GM21360 (cell line): Measurements from ENCODE around the gene STPG4.
"Not testable (repeated sequence)": the region's sequence is repeated elsewhere in the genome, so short reads cannot be mapped to it uniquely, and the experiment has no call there.

ENCODE experiments used
- ATAC-seq: cut with Tn5 transposase; IDR thresholded peaks from one replicate; pipeline ENCODE4 v1.9.1; 2021; ENCODE audit warnings: mild to moderate bottlenecking, moderate library complexity; ENCODE audit not compliant: unreplicated experiment

The STPG4 gene

DNA sequence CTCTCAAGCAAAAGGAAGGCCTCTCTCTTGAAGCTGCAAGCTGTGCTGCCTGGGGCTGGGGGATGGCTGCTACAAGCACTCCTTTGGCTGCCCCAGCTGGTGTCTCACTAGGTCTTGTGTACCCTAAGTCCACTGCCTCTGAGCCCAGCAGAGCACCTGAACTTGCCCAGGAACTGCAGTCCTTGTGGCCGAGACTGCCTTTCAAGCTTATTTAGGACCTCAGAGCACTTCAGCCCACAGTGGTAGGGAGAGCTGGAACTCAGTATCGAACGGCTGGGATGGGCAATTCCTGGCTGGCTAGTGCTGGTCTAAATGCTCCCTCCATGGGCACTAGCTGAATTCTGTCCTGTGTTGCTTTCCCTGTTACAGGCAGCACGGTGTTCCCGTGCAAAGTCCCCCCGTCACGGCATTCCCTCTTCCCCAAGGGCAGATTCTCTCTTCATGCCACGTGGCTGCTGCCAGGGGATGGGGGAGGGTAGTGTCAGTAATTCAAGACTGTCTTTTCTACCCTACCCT, 25.9 kb downstream of the STPG4 start:
- no peak for ATAC-seq

- ATAC-seq, result no peak
These were observed 26.4 kb downstream of the STPG4 start for GRCh38 chr2:47128705-47129104.

- no peak for ATAC-seq
These were observed 27.1 kb downstream of the STPG4 start for GRCh38 chr2:47127862-47128543.

GRCh38 chr2:47126783-47127182, 28.3 kb downstream of the STPG4 start:
- no peak for ATAC-seq

DNA sequence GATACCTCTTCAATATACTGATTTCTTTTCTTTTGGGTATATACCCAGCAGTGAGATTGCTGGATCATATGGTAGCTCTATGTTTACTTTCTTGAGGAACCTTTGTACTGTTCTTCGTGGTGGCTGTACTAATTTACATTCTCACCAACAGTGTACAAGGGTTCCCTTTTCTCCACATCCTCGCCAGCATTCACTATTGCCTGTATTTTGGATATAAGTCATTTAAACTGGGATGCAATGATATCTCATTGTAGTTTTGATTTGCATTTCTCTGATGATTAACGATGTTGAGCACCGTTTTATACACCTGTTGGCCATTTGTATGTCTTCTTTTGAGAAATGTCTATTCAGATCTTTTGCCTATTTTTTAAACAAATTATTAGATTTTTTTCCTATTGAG, 30.4 kb downstream of the STPG4 start:
- ATAC-seq, result not testable (repeated sequence)

DNA sequence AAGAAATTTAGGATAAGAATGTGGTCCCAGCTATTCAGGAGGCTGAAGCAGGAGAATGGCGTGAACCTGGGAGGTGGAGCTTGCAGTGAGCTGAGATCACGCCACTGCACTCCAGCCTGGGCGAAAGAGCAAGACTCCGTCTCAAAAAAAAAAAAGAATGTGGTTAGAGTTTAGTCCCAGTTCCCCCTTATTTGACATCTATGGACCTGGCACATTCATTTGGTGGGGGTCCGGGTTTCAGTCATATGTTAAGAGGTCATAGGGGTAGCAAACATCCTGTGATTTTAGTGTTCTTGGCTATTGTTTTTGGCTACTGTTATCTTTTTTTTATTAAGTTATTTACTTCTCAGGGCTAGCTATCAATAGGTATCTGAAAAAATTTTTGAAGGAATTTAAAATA, 34.7 kb downstream of the STPG4 start:
- not testable (repeated sequence) for ATAC-seq

DNA sequence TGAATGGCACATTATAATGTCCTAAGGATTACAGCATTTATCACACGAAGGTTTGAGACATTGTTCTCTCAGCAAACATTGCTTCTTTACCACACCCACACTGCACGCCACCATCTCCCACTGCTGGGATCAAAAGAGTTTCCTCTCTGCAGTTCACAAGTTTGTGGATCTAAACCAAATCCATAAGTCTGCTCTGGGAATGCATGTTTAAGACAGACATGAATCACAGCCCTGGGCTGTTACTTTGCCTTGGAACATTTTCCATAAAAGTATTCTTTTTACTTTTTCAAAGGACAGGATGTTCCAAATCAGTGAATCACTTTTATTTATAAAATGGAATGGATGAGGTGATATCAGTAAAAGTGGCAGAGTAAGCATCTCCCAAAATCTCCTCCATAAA, 36.1 kb downstream of the STPG4 start:
- no peak for ATAC-seq

DNA sequence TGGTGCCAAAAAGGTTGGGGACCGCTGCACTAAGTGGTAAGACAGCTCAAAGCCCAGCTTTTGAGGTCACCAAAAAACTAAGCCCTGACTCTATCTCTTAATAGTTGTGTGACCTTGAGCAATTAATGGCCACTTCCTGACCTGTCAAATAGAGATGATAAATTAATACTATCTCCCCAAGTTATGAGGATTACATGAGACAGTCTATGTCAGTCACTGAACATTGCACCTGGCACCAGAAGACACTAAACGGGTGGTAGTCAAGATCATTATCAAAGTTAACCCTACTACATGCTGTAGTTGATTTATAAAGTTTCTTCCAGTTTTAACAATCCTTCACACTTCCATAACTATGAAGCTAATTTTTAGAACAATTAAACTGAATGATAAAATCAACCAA, 36.5 kb downstream of the STPG4 start:
- ATAC-seq, result no peak

DNA sequence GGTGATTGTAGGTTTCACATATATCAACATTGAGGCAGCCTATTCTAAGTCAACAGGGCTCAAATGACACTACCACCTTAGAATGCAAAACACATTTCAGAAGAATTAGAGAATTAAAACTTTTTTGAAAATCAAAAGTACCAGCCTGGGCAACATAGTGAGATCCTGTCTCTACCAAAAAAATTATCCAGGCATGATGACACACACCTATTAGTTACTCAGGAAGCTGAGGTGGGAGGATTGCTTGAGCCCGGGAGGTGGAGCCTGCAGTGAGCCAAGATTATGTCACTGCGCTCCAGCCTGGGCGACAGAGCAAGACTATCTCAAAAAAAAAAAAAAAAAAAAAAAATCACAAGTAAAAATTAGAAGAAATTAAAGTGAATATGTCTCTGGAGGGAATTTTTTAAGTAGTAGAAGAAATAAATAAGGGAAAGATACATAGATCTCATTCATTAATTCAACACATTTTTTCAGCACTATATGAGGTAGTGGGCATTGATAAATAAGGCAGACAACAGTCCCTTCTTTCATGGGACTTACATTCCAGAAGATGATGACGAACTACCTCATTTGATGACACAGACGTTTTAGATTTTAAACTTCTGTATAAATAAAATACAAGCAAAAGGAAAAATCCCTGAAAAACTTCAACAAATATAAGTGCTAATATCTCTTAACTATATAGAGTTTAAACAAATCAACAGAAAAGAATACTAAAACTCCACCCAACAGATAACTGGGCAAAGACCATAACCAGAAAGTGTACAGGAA, 42.3 kb downstream of the STPG4 start:
- ATAC-seq, result no peak

DNA sequence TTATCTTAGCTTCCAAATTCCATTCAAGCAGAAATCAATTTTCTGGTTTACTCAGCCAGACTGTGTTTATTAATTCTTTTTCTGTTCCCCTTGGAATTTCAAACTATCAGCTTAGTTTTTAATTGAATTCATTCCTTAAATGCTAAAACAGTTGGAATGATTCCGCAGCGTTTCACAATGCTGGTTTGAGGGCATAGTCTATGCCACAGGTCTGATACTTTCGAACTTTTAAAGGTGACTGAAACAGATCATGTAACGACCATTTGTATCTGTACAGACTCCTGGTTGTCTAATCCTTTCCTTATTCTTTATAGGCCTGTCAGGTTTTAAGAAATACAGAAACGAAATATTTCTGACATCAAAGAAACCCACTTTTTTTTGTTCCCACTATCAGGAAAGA, 45.4 kb downstream of the STPG4 start:
- no peak for ATAC-seq

DNA sequence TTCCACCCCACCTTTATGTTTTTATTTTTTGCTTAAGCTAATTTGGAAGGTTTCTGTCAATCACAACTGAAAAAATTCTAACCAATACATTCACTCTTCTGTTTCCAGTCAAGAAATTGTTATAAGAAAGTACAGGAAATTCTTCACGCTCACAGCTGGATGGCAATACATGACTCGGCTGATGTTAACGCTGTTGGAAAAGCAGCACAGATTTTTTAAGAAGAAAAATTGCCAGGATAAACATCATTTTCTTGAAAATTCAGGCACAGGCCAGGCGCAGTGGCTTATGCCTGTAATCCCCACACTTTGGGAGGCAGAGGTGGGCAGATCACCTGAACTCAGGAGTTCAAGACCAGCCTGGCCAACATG, 46.1 kb downstream of the STPG4 start:
- no peak for ATAC-seq

- not testable (repeated sequence) for ATAC-seq
These were observed 46.7 kb downstream of the STPG4 start for GRCh38 chr2:47108267-47109006.

GRCh38 chr2:47107201-47107600, 47.9 kb downstream of the STPG4 start:
- ATAC-seq, result not testable (repeated sequence)

- ATAC-seq, result not testable (repeated sequence)
These were observed 48.9 kb downstream of the STPG4 start for GRCh38 chr2:47106231-47106630.

DNA sequence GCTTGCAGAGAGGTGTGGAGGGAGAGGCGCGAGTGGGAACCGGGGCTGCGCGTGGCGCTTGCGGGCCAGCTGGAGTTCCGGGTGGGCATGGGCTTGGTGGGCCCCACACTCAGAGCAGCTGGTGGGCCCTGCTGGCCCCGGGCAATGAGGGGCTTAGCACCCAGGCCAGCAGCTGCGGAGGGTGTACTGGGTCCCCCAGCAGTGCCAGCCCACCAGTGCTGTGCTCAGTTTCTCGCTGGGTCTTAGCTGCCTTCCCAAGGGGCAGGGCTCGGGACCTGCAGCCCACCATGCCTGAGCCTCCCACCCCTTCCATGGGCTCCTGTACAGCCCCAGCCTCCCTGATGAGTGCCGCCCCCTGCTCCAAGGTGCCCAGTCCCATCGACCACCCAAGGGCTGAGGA, 55.4 kb downstream of the STPG4 start:
- ATAC-seq, result not testable (repeated sequence)

GRCh38 chr2:47098953-47099352, 56.2 kb downstream of the STPG4 start:
- no peak for ATAC-seq

DNA sequence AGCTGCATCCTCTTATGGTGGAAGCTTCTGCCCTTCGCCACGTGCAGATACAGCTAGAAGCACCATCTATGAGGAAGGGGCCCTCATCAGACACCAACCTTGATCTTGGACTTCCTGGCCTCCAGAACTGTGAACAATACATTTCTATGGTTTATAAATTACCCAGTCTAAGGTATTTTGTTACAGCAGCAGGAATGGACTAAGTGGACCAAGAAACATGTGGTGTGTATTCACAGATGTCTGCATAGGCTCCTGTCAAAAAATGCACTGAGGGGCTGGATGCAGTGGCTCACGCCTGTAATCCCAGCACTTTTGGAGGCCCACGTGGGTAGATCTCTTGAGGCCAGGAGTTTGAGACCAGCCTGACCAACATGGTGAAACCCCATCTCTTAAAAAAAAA, 57.5 kb downstream of the STPG4 start:
- no peak for ATAC-seq

- no peak for ATAC-seq
These were observed 58.7 kb downstream of the STPG4 start for GRCh38 chr2:47096451-47096850.

DNA sequence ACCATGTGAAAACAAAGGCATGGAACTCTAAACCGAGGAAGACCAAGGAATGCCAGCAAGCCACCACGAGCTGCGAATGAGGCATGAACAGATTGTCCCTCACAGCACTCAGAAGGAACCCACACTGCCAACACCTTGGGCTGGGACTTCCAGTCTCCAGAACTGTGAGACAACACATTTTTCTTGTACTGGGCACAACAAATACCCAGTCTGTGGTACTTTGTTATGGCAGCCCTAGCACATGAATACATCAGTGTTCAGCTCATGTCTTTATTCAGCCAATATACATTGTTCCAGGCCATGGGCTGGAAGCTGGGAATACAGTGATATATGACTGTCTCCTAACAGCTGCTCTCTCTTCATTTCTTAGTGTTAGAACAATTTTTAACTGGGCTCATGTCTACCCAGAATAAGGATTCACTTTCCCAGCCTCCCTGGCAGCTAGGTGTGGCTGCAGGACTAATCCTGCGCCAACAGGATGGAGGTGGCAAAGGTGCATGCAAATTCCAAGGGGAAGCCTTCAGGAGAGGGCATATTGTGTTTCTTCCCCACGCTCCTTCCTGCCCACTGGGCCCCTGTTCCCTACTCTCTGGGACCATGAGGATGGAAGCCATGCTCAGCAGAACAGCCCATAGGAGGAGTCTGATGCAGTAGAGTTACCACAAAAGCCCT, 59.6 kb downstream of the STPG4 start:
- no peak for ATAC-seq

DNA sequence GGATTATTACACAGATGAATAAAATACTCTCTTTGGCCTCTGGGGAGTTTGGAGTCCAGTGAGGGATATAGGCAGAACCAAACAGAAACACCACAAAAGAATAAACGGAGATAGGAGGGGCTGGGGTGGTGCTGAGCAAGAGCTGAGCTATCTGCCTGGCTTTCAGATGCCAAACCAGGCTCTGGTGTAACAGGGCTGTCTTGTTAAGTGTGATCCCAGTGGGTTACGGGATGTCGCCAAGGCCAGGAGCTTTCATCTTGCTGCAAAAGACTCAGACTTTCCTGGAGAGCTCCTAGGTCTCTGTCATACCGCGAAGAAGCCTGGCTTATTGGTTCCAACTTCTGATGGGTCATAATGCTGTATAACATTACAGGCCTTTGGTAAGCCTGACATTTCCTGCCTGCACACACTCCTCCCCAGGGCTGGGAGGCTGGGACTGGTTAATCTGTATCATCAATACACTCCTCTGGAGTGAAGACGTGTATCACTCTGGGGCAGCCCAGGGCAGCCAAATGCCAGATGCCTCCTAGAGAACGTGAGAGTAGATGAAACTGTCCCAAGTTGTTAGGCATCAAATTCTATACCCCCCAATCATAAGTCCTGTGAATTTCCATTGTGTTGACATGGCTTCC, 60.5 kb downstream of the STPG4 start:
- no peak for ATAC-seq

GRCh38 chr2:47093626-47094025, 61.5 kb downstream of the STPG4 start:
- no peak for ATAC-seq
